Measurements from ENCODE around the gene OAS3. TPM values are rescaled to one million over a fixed set of nuclear protein-coding genes. Genes with fewer than 3 reads are reported as not detected.
"Not testable (repeated sequence)": the region's sequence is repeated elsewhere in the genome, so short reads cannot be mapped to it uniquely, and the experiment has no call there.

OAS3 gene
- 1 to 10 TPM; 3.6 to 7.3 (median 7.1) TPM for polyA plus RNA-seq

DNA sequence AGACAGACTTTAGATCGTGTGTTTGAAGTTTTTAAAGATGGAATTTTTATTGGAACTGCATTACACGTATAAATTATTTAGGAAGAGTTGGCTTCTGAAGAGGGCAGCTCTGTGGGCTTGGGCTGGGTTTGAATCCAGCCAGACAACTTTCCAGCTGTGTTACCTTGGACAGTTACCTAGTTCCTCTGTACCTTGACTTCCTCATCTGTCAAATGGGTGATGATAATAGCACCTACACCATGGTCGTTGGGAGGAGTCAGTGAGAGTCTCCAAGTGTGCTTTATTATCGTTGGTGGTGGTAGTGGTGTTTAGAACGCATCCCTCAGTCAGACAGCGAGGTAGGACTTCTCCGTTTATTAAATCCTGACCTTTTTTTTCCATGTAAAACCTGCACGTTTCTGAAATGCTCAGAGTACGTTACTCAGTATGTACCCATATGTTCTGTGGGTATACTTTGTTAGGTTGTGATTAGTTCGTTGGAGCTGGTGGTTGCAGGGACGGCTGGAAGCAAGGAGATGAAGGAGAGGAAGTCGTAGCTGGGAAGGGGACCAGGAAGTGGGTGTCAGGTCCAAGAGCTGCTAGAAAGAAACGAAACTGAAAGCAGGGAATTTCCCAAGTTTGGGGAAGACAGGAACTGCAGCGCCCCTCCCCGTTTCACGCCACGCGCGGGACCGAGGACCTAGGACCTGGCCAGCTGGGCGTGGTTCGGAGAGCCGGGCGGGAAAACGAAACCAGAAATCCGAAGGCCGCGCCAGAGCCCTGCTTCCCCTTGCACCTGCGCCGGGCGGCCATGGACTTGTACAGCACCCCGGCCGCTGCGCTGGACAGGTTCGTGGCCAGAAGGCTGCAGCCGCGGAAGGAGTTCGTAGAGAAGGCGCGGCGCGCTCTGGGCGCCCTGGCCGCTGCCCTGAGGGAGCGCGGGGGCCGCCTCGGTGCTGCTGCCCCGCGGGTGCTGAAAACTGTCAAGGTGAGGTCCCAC is at the start of gene OAS3:
Gene OAS3, plus strand, starts transcription at position 734 of the 979 bp plus-strand sequence. Its CDS starts 57 bp downstream, at position 791.
- WGBS, 3 donors: 6 to 9% (median 7%) methylated on average over 49 to 50 of the region's 50 CpGs
- H3K27ac ChIP-seq (ENCODE audit: low read depth, low read length): no peak within 1 kb of the TSS

DNA sequence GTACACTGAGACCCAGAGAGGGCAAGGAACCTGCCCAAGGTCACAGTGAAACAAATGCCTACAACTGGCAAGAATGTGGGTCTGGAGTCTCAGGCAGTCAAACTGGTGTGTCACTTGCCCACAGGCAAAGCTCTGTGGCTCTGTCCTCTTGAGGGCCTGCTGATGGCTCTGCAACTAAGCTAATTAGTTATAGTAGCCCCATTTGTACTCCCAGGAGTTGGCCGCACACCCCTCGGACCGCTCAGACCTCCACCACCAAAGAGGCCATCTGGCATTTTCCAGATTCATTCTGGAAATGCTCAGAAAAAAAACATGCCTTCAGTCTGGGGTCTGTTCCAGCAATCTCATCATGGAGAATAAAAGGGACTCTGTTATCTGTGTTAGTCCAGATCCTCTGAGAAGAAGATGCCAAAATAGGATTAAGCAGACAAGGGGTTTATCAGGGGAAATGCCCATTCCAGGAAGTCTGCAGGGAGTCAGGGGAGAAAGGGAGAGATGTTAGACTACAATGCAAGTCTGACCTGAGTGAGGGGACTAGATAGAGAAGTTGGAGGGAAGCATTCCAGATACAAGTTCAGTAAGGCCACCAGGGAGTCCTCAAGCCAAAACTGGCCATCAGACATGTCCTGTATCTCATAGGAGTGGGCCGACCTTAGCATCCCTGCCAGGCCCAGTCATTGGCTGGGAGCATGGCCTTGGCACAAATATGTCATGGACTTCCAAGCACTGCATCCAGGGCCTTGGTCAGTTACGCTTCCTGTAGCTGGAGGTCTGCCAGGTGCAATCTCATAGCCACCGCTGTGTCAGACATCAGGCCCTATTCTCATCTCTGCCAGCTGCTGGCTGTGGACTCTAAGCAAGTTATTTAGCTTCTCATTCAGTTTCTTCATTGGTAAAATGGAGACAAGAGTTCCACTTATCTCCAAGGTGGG is 46.9 kb upstream of the OAS3 start:
- H3K27ac ChIP-seq (ENCODE audit: low read depth, low read length): no peak overlapping the region
- WGBS, 3 donors: 52 to 67% (median 61%) methylated on average over 6 of the region's 6 CpGs

DNA sequence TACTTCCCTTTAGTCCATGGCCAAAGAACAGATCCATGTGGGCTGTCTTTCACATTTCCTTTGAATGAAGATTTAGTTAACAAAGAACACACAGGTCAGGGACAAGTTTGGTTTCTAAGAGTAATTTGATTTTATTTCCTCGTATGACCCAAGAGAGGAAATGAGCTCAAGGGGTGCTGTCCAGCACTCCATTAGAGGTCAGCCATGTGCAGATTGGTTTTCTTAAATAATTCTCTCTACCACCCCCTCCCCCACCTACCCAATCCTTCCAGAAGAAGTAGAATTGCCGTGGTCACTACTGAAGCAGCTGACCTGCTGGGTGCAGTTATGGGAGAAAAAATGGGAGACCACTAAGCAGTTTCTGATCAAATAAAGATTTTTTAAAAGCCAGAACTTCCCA is 45.4 kb upstream of the OAS3 start:
- WGBS, 3 donors: 25 to 45% (median 25%) methylated on average over 2 of the region's 2 CpGs
- no peak overlapping the region for H3K27ac ChIP-seq (ENCODE audit: low read depth, low read length)

DNA sequence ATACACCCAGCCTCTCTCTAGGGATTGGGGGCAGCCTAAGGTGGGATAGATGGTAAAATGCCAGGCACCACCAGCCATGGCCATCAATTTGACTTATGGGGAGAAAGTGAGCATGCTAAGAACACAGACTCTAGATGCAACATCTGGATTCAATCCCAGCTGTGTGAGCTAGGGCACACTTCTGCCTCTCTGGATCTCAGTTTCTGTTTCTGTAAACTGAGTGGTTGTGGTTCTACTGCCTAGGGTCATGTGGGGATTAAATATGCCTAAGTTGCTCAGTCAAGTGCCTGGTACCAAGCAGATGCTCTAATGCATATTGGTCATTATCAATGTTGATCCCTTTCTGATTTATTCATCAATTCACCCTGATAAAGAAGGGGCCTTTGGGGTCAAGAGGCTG is 44.1 kb upstream of the OAS3 start:
- H3K27ac ChIP-seq (ENCODE audit: low read depth, low read length): no peak overlapping the region

DNA sequence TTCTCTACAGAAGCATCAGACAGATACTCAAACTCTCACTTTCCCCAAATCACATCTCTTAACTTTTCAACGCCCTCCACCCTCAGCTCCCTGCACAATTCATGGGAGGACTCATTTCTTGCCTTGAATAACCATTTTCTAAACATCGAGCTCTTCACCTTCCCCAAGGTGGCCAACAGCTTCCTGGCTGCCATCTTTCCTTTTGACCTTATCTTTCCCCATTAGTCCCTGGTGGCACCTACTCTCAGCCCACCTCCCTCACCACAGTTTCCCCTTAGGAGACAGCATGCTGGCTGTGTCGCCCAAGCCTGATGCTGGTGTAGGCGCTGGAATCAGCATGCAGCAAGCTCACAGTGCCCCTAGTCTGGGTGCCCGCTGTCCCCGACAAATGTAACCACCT is 39.9 kb upstream of the OAS3 start:
- WGBS, 3 donors: 78 to 90% (median 86%) methylated on average over 6 of the region's 6 CpGs
- H3K27ac ChIP-seq (ENCODE audit: low read depth, low read length): no peak overlapping the region

- WGBS, 3 donors: 77 to 87% (median 82%) methylated on average over 10 to 11 of the region's 11 CpGs
- H3K27ac ChIP-seq (ENCODE audit: low read depth, low read length): no peak overlapping the region
These were observed 37.8 kb upstream of the OAS3 start for GRCh38 chr12:112900298-112901145.

DNA sequence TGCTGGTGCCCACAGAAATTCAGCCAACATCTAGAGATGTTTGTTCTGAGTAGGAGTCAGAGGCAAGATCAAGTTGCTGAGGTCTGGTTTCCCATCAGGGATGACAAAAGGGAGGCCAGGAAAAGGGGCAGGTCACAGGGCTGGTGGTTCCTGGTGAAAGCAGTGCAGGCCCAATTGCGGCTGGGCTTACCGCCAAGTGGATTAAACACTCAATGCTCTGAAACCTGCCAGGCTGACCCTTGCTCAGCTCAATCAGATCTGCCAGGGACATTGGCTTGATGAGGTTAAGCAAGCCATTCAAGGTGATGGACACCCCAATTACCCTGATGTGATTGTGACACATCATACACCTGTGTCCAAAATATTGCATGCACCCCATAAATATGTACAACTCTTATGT is 37.0 kb upstream of the OAS3 start:
- WGBS, 3 donors: 89 to 97% (median 90%) methylated on average over 2 of the region's 2 CpGs

GRCh38 chr12:112904571-112904970 is 33.7 kb upstream of the OAS3 start:
- no peak overlapping the region for H3K27ac ChIP-seq (ENCODE audit: low read depth, low read length)

More for the DNA sequence above, 37.0 kb upstream of the OAS3 start:
- H3K27ac ChIP-seq (ENCODE audit: low read depth, low read length): no peak overlapping the region

GRCh38 chr12:112905451-112906089 is 32.7 kb upstream of the OAS3 start:
- WGBS, 3 donors: 77 to 91% (median 86%) methylated on average over 4 of the region's 4 CpGs
- H3K27ac ChIP-seq (ENCODE audit: low read depth, low read length): no peak overlapping the region

DNA sequence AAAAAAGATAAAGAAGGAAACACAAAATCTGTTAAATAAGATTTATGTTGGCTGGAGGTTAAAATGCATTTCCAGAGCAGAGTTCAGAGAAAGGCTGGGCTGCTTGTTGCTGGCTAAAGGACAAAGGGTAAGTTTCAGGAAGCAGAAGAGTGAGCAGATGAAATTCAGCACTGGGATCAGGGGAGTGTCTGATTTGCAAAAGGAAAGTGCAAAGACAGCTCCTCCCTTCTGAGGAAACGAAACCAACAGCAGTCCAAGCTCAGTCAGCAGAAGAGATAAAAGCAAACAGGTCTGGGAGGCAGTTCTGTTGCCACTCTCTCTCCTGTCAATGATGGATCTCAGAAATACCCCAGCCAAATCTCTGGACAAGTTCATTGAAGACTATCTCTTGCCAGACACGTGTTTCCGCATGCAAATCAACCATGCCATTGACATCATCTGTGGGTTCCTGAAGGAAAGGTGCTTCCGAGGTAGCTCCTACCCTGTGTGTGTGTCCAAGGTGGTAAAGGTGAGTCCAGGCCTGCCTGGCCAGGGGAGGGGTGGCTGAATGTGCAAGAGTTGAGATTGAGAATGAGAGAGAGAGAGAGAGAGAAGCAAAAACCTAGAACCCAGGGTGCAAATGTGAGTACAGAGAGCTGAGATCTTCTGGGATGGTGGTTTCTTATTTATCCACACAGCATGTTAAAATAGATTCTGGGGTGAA is 31.4 kb upstream of the OAS3 start, which contains the start of gene OAS1:
Gene OAS1, plus strand, starts transcription at position 251 of the 703 bp plus-strand sequence. Its CDS starts 78 bp downstream, at position 329.
- H3K27ac ChIP-seq (ENCODE audit: low read depth, low read length): no peak within 1 kb of the TSS
- 0 to 7% (median 2%) methylated on average over 4 of the region's 4 CpGs for WGBS, 3 donors

GRCh38 chr12:112907415-112908157 is 30.7 kb upstream of the OAS3 start:
- WGBS, 3 donors: 49 to 55% (median 50%) methylated on average over 7 of the region's 7 CpGs
- H3K27ac ChIP-seq (ENCODE audit: low read depth, low read length): no peak overlapping the region

- WGBS, 3 donors: 59 to 71% (median 71%) methylated on average over 12 of the region's 12 CpGs
These were observed 29.7 kb upstream of the OAS3 start for GRCh38 chr12:112908548-112908947.

DNA sequence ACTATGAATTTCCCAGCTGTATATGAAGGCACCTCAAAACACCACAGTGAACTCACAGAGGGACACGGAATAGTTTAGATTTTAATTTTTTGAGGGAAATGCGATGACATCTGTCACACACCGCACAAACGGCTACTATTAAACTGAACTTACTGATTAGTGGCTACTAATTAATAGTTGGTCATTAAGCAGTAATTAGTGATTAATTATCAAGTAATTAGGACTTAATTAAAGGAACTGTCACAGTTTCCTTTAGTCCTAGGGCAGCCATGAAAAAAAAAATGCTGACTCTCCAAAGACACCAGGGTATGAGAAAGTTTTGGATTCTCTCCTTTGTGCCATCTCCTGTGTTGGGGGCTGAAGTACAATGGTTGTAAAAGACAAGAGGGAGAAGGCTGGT is 28.6 kb upstream of the OAS3 start:
- WGBS, 3 donors: 96 to 99% (median 98%) methylated on average over 4 of the region's 4 CpGs
- no peak overlapping the region for H3K27ac ChIP-seq (ENCODE audit: low read depth, low read length)

More at GRCh38 chr12:112908548-112908947, 29.7 kb upstream of the OAS3 start:
- no peak overlapping the region for H3K27ac ChIP-seq (ENCODE audit: low read depth, low read length)

GRCh38 chr12:112913038-112913688 is 25.1 kb upstream of the OAS3 start:
- H3K27ac ChIP-seq (ENCODE audit: low read depth, low read length): no peak overlapping the region
- WGBS, 3 donors: 97 to 100% (median 97%) methylated on average over 1 of the region's 1 CpG

- 99 to 100% (median 100%) methylated on average over 2 of the region's 2 CpGs for WGBS, 3 donors
- H3K27ac ChIP-seq (ENCODE audit: low read depth, low read length): not testable (repeated sequence)
These were observed 24.4 kb upstream of the OAS3 start for GRCh38 chr12:112913888-112914287.

DNA sequence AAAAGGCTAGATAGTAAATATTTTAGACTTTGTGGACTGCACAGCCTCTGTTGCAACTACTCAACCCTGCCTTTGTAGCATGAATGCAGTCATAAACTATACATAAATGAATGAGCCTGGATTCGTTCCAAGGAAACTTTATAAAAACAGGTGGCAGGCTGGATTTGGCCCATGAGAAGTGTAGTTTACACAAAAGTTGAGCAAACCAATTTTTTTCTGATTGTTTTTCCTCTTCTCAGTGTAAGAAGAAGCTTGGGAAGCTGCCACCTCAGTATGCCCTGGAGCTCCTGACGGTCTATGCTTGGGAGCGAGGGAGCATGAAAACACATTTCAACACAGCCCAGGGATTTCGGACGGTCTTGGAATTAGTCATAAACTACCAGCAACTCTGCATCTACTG is 22.0 kb upstream of the OAS3 start:
- whole genome bisulfite sequencing, 3 donors: 26 to 84% (median 71%) methylated on average over 5 of the region's 5 CpGs
- H3K27ac ChIP-seq (ENCODE audit: low read depth, low read length): no peak overlapping the region

All from adipose tissue (tissue), 3 donors.